ENCODE data around the gene LRTM1.

LRTM1 gene

DNA sequence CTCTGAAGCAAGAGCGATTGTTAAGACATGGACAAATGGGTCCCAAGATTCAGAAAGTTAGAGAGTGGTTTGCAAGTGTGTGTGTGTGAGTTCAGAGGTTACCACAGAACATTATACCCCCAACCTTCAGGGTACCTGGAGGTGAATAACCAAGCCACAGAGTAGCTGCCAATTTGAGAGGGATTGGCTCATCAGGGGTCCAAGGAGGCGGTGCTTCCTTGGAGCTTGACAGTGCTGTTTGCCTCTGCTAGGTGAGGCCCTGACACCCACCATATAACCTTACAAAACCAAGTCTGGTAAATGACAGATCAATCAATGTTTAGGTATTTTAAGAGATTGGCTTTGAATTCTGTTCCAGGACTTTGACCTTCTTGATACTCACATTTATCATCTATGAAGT lies 35.7 kb downstream of the LRTM1 start:
- no peak for DNase-seq (ENCODE audit: low read depth in 2 of 2)

- DNase-seq (ENCODE audit: low read depth in 2 of 2) = no peak
These were observed 36.3 kb downstream of the LRTM1 start for GRCh38 chr3:54891540-54891897.

GRCh38 chr3:54889731-54890130 lies 38.1 kb downstream of the LRTM1 start:
- DNase-seq (ENCODE audit: low read depth in 2 of 2) = no peak

- no peak for DNase-seq (ENCODE audit: low read depth in 2 of 2)
These were observed 39.0 kb downstream of the LRTM1 start for GRCh38 chr3:54888873-54889272.

GRCh38 chr3:54888162-54888561 lies 39.7 kb downstream of the LRTM1 start:
- DNase-seq (ENCODE audit: low read depth in 2 of 2) = no peak

DNA sequence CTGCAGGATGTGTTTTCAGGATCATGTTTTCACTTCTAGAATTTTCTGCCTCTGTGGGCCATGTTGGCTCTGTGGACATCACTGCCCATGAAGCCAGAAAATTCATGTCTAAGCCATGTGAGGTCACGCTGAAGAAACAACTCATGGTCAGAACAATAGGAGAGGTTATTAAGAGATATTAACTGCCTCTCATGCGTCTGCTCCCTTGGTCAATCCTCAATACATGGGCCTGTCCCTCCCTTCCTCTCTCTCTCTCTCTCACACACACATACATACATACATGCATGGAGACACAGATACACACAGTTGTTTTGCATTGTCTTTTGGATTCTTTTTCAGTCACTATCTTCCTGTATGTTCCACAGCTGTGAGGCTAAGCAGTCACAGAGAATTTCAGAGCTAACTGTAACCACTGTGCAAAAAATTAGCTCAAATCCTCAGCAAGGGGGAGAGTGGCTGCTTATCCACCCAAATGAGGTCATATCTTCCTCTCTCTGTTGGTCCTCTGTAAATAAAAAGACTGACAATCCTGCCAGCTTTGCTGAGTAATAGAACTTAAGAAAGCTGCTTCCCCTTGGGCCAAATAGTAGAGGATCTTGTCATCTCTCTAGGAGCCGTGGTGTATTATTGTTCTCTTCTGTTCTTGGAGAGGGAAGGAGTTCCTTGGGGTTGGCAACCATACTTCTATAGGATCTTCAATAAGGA lies 45.6 kb downstream of the LRTM1 start:
- DNase-seq (ENCODE audit: low read depth in 2 of 2) = no peak

- DNase-seq (ENCODE audit: low read depth in 2 of 2) = no peak
These were observed 49.7 kb downstream of the LRTM1 start for GRCh38 chr3:54878145-54878544.

DNA sequence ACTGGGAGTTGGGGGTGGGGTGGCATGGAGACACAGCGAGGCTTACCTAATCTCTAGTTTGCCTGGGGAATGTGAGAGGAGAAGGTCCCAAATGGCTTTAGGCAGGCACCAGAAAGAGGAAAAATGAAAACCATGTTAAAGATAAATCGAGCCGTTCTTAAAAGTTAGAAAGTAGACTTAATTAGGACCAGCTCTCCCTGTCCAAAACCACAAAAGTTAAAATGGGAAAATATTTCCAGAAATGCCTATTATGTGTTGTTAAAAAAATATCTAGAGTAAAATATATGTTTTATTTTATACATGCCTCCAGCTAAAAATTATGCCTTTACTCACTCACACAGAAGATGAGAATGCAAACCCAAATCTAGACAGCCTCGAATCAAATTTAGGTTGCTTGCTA lies 50.1 kb downstream of the LRTM1 start:
- DNase-seq (ENCODE audit: low read depth in 2 of 2) = no peak

- no peak for DNase-seq (ENCODE audit: low read depth in 2 of 2)
These were observed 51.2 kb downstream of the LRTM1 start for GRCh38 chr3:54876694-54877093.

DNA sequence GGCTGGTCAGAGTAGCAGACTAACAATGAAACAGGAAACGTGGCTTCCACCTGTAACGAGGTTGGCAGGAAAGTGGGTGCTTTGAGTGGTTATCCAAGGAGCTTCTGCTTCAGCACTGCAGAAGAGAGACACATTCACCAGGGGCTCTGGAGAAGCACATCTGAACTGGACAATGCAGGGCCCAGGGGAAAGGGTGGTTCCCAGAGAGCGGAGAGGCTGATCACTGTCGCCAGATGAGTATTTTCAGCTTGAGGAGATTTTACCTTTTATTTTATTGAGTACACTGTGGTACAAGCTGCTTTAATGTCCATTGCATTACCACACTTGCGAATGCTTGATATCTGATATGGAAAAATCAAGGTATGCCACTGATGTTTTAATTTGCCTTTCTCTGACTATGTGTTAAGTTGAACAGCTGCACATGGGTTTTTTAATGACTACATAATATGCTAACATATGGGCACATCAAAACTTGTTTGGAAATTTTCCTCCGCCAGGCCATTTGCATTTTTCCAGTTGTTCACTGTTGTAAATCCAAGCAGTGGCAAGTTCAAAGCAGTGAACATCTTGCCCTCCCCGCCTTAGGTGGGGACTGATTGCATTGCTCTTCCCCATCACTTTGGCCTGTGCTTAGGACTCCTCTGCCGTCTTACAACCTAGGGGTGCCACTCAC lies 52.1 kb downstream of the LRTM1 start:
- no peak for DNase-seq (ENCODE audit: low read depth in 2 of 2)

GRCh38 chr3:54874816-54875556 lies 52.9 kb downstream of the LRTM1 start:
- no peak for DNase-seq (ENCODE audit: low read depth in 2 of 2)

GRCh38 chr3:54873059-54874010 lies 54.5 kb downstream of the LRTM1 start:
- no peak for DNase-seq (ENCODE audit: low read depth in 2 of 2)

DNA sequence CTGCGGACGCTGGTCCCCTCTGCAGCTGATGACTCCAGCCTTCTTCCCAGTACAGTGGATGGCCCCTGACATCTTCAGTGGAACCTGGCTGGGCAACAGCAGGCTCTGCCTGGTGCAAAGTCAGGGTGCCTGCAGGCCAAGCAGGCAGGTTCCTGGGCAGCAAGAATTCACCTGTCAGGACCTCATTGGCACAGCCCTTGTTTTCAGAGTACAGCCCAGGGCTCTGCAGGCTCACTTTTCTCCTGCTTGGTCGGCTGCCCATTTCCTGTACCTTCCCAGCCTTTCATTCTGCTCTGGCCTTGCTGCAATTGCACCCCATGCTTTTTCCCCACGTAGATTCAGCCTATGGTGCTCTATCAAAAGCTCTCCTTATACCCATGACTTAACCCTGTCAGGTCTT lies 56.0 kb downstream of the LRTM1 start:
- DNase-seq (ENCODE audit: low read depth in 2 of 2) = no peak

DNA sequence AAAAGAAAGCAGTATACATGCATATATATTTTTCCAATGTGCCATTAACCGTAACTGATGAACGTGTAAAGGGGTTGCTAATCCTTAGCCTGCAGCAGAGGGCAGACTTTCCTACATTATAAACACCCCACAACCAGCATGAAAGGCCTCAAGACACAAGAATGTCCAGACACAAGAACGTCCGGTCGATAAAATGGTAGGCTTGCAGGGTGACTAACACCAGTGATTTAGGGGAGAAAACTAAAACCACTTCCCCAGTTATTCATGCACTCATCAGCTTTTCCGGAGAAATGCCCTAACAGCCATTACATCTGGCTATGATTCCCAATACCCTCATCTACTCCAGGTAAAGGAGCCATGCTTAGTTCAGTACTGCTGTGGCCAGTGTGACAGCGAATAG lies 57.4 kb downstream of the LRTM1 start:
- no peak for DNase-seq (ENCODE audit: low read depth in 2 of 2)
